ENCODE results near the gene TMEM18.
A peak's percentile ranks its signal among the peaks of the same experiment; 100 is the strongest.
"Not testable (repeated sequence)": the region's sequence is repeated elsewhere in the genome, so short reads cannot be mapped to it uniquely, and the experiment has no call there.

TMEM18 gene

DNA sequence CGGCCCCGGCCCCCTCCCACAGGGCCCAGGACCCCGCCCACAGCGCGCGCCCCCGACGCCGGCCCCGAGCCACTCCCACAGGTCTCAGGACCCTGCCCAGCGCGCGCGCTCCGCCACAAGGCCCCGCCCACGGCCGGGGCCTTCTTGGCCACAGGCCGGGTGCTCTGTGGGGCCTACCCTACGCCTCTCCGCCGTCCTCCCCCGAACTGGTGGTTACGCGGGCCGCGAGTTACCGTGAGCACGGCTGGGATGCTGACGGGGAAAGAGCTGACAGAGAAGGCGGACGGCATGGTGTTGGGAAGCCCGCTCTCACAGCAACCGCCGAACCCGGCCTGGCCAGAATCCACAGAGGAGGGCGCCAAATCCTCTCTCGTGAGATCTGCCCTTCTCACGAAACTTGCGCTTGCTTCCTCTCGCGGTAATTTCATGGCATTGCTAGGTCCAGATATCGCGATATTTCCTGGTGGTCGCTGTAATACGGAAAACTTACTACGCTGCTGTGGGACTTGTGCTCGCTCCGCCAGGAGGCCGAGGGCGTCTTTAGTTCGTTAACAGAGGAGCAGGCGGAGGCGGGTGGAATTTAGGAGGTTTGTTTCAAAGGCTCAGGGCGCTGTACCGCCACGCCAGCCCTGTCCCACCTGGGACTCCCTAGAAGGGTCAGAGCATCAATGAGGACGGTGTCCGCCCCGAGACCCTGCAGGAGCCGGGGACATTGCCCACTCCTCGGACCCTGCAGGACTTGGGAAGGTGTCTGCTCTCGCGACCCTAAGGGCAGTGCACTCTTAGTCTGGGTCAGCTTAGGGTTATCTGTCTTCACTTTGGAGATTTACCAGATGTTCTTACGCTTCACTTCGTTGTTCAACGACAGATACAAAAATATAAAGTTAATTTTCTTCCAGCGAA lies at the start of gene TMEM18:
Gene TMEM18 (minus strand): TSS at position 351 of the 903 bp plus-strand sequence. CDS start 61 bp downstream, at position 290.
- DNase-seq (ENCODE audit: low spot score), result peak; percentile 90

DNA sequence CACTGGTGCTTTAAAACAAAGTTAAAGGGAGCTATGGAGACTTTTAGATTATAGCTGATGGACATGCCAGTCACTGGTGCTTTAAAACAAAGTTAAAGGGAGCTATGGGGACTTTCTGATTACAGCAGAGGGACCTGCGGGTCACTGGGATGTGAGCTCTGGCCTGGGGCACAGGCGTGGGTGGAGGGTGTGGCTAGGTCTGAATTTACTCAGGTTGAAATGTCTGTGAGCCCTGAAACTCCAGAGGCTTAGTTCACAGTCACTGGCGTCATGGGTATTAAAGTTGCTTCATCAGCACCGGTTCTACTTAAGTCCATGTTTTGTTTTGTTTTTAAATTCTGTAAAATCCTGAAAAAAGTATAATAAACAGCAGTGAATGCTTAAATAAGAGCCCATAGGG lies 49.0 kb upstream of the TMEM18 start:
- DNase-seq (ENCODE audit: low spot score), result no peak

DNA sequence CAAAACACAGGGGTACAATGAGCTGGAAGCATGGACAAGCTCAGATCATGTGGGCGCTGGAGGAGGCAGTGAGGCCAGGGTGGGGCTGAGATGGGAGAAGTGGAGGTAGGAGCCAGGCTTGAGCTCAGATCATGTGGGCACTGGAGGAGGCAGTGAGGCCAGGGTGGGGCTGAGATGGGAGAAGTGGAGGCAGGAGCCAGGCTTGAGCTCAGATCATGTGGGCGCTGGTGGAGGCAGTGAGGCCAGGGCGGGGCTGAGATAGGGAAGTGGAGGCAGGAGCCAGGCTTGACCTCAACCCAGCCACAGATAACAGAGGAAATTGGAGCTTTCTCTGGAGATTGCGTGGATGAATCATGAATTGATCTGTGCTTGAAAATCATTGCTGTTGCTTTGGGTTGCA lies 48.3 kb upstream of the TMEM18 start:
- DNase-seq (ENCODE audit: low spot score), result no peak

DNA sequence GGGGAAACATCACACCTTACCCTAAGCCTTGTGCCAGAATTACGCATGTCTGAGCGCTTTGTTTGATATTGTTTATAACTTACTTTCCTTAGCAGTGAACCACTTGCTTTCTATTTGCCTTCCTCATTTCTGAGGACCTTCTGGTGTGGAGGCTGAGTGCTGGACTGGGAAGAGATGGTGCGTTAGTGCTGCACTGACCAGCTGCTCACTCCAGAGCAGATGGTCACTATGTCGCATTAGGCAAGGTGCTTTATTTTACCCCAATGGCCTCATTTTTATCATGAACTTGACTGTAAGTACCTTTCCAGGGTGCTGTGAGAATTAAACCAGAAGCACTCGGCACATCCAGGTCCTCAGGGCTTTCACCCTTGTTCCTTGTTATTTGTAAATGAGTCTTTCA lies 46.6 kb upstream of the TMEM18 start:
- DNase-seq (ENCODE audit: low spot score), result no peak

DNA sequence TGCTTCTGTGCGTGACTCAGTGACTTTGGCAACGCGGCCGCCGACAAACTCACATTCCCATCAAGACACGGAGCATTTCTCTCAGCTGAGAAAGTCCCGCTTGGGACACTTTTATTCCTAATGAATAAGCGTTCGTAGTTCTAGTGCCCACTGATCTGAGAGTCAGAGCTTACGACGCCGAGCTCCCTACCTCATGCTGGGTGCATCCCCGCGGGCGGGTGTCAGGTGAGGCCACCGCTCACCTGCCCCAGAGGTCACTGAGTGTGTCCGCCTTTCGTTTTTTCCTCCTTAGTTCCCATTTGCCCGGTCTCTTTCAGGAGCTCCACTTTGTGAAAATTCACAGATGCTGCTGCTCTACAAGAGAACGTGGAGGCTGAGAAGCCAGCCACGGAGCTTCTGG lies 43.6 kb upstream of the TMEM18 start:
- no peak for DNase-seq (ENCODE audit: low spot score)

DNA sequence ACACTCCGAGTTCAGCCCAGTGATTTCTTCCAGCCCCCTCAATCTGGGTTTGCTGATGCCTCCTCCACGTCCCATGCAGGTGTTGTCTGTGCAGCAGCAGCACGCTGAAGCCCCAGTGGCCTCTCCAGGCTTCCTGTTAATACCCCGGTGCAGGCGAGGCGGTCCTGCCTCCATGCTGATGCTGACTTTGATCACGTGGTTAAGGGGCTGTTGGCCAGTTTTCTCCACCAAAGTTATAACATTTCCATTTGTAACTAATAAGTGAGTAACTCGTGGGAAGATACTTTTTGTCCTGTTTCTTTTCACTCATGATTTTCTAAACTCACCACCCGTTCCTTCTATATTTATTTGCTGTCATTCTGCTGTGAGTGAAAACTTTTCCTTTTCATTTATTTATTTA lies 42.5 kb upstream of the TMEM18 start:
- DNase-seq (ENCODE audit: low spot score), result no peak

DNA sequence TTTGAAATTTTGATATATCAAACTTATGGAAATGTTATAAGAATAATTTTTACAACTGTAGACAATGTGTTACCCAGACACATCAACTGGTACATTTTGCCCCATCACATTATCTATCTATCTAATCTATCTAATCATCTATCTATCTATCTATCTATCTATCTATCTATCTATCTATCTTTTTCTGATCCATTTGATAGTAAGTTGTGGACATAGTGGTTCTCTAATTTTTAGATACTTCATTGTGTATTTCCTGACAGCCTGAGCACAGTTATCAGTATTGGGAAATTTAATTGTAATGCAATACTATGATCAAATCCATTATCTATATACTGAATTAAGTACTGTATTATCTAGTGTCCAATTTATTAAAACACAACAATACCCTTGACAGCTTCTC lies 42.0 kb upstream of the TMEM18 start:
- no peak for DNase-seq (ENCODE audit: low spot score)

DNA sequence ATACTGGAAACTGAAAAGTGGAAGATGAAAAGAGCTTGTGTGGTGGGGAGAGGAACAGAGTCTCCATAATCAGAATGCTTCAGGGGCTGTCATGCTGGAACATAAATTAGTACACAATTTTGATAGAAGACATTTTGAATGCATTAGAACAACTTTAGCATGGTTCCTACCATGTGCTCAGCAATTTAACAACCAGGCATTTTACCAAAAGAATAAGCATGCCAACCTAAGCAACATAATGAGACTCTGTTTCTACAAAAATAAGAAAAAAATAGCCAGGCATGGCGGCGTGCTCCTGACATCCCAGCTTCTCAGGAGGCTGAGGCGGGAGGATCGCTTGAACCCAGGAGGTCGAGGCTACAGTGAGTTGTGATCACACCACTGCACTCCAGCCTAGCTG lies 40.5 kb upstream of the TMEM18 start:
- DNase-seq (ENCODE audit: low spot score), result no peak

DNA sequence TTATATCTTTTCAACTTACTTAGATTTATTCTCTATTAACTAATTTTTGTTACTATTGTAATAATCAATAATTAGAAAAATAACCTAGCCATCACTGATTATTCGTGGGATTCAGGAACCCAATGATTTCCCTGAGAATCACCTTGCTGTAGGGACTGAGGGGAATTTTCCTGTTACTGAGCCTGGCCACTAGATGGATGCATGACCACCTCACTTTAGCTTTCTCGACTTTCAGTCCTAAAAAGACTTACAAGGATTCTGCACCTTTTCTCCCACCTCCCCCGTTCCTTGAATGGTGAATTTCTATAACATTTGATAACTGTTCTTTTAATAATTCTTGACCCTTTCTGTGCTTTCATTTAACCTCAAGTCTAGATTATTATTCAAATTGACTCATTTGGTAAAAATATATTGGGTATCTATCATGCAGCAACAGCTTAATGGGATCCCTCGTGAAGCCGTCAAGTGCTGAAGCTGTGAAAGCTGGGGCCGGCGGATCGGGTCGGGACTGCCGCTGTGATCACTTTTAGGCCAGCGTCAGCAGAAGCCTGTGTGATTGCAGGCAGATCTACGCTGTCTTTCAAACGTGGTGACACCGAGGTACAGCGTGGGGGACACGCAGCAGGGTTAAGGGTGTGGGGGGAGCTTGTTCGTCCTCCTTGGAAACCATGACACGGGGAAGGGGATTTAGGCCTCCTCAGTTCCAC lies 38.8 kb upstream of the TMEM18 start:
- DNase-seq (ENCODE audit: low spot score), result no peak

DNA sequence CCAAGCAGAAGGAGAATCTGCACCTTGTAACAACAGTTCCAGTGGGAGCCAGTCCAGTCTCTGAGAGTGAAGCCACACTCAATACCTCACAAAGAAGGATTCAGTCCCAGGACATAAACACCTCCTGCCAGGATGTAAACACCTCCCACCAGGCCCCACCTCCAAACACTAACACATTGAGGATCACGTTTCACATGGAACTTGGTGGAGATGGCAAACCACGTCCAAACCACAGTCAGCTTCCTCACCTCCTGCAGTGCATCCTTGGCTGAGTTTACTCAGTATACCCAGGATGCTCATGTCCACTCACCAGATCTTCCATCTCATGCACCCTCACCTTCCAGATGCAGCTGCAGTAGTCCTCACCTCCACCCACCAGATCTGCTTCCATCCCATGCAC lies 37.8 kb upstream of the TMEM18 start:
- no peak for DNase-seq (ENCODE audit: low spot score)

DNA sequence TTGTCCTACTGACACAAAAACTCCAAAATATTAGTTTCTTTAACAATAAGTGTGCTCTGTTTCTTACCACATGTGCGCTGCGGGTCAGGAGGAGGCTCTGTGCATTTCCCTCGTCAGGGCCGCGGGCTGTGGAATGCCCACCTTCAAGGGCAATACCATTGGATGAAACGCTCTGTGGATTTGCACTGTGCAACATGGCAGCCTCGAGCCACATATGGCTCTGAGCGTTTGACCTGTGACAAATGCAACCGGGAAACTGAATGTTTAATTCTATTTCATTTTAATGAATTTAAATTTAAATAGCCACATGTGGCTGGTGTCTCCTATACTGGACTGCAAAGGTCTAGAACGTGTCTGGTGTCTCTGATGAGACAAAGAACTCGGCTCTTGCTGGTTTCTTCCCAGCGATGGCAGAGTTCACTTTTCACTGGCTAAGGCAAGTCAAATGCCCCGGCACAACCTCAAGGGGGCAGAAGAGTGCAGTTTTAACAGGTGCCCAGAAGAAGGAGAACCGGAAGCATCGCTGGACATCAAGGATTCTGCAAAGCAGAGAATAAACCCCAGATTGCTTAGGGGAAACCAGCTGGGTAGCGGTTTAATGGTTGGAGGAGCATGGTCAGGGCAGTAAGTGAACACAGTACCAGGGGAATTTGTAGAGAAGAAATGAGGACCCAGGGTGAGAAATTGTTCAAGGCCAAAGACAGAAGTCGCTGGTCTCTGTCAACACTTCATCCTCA lies 37.0 kb upstream of the TMEM18 start:
- DNase-seq (ENCODE audit: low spot score), result peak; percentile 45

DNA sequence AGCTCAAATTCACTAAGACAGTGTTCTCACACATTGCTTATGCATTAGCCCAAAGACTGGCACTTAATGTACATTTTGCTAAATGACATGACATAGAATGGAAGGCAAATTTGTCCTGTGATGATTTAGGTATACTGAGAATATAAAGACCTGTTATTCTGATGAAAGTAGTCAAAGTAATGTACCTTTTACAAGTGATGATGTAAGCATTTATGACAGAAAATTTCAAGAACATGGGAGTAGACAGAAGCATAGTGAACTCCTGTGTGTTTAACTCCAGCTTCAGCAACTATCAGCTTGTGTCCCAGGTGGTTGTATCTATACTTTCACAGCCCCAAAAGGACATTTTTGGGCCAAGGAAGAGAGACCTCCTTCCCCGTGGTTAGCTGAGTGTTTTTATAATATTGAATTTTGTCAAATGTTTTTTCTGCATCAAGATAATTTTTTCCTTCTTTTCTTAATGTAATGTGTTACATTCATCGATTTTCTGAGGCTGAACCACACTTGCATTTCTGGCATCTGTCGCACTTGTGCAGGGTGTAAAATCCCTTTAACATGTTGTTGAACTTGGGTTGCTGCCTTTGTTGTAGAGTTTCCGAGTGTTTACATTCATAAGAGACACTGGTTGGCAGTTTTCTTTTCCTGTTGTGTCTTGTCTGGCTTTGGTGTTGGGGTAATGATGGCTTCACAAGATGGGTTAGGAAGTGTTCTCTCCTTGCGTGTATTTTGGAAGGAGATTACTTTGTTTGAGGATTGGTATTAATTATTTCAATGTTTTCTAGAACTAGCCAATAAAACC lies 33.9 kb upstream of the TMEM18 start:
- no peak for DNase-seq (ENCODE audit: low spot score)

DNA sequence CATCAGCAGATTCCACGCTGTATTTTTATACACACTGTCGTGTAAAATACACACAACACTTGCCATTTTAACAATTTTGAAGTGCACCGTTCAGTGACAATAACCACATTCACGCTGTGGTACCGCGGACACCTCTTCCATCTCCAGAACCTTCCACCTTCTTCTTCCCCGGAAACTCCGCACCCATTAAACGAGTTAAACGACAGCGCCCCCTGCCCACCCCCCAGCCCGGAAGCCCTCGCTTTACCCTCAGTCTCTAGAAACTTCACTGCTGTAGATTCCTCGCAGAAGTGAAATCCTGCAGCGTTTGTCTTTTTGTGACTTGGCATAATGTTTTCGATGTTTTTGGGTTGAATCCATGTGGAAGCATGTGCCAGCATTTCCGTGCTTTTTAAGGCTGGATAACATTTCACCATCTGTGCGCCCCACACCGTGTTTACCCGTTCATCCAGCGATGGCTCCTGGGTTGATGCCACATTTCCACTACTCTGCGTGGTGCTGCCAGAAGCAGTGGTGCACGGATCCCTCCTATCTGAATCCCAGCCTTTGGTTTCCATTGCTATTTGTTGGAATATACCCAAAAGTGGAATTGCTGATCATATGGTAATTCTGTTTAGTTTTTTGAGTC lies 32.0 kb upstream of the TMEM18 start:
- DNase-seq (ENCODE audit: low spot score), result no peak

DNA sequence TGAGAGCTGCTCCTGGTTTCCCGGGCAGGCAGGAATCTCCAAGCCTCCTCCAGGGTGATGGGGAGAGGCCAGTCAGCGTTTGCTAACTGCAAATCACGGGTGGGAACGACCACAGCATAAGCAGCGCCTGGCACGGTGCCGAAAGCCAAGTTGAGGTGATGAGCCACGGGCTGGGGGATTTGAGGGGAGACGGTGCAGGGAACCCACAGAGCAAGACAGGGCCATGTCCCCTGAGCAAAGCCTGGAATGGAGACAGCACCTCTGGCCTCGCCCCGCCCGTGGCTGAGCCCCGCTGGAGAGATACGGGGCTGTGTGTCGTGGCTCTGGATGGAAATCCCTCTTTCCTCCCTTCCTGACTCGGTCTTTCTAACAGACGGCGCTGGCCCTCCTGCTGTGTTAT lies 31.5 kb upstream of the TMEM18 start:
- no peak for DNase-seq (ENCODE audit: low spot score)

DNA sequence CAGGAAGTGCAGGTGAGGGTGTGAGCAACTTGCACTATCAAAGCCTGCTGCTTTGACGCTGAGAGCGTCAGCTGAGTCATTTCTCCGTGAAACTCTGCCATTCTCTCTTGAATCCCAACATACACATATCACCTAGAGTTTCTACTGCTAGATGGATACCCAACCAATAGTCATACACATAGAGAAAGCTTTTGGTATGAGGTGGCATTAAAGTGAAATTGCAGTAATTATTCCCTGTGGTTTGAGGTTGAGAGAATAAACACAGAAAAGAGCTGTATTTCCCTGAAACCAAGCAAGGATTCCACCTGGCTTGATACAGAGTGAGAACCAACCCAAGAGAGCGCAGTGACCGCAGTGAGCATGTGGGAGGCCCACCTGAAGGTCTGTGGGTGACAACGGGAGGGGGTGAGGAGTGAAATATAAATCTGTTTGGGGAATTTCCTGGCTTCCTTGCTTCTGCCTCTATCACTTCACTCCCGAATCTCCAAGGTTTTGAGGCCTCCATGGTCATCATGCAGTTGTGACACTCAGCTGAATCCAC lies 28.8 kb upstream of the TMEM18 start:
- no peak for DNase-seq (ENCODE audit: low spot score)

DNA sequence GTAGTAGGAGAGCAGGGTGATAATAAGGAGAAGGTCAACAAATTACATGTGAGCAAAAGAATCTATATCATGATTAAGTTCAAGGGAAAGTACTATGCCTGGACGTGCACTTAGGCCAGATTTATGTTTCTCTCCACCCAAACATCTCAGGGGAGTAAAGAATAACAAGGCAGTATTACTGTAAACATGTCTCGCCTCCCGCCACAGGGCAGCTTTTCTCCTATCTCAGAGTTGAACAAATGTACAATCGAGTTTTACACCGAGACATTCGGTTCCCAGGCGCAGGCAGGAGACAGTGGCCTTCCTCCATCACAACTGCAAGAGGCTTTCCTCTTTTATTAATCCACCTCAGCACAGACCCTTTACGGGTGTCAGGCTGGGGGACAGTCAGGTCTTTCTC lies 25.6 kb upstream of the TMEM18 start:
- DNase-seq (ENCODE audit: low spot score), result not testable (repeated sequence)

DNA sequence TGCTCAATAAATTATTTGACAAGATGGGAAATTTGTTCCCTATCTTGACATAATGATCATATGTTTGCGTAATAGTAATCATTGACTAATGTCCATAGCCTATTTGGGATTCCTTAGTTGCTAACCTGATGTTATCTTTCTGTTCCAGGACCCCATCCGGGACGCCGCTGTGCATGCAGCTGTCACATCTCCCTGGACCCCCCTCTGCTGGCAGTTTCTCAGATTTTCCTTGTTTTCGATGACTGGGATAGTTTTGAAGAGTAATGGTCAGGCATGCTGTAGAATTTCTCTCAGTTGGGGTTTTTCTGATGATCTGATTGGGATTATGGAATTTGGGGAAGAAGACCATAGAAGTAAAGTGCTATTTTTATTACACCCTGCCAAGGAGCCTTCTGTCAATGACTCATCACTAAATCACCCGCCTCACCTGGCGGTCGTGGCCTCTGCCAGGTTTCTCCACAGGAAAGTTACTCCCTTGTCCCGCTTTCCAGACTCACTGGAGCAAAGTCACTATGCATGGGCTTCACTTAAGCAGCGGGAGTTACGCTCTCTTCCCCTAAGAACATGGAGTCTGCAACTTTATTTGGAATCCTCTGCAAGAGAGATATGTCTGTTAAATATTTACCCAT lies 19.9 kb upstream of the TMEM18 start:
- DNase-seq (ENCODE audit: low spot score), result no peak

DNA sequence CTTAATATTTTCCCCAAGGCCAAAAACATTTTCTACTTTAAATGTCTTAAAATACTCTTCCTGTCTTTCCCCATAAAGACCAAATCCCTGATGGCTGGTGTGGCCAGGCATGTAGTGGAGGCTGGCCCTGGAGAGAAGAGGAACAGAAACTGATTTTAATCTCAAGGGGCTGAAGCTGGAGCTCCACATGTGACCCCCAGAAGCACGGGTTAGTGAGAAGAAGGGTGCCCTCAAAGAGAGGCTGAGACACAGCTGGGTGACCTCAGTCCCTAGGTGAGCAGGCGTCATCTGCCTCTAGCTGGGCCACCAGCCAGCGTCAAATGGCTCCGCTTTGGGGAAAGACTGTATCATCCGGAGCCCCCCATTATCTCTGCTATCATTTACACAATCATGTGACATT lies 19.3 kb upstream of the TMEM18 start:
- no peak for DNase-seq (ENCODE audit: low spot score)

DNA sequence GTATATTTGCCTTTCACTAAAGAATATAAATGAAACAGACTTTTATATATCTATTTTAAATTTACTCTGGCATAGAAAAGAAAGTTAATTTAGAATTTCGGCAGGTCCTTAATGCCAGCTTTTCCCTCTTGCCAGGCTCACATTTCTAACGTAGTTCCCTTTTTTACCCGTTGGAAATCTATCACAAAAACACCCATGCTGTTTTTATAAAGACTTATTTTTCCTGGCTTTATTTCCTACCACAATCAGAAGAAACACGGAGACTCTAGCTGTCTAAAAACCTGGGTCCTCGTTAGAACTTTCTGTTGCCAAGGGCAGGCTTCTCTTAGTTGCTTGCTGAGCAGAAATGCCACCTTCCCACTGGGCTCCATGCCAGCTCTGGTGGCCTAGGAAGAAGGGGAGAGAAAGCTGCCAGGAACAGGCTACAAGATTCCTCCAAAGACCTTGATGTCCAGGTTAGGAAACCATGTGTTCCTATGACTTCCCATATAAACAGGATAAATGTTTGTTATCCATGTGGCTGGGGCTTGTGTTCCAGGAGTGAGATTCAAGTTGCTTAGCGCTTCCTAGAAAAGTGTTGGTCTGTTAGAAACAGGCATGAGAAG lies 17.8 kb upstream of the TMEM18 start:
- DNase-seq (ENCODE audit: low spot score), result no peak

DNA sequence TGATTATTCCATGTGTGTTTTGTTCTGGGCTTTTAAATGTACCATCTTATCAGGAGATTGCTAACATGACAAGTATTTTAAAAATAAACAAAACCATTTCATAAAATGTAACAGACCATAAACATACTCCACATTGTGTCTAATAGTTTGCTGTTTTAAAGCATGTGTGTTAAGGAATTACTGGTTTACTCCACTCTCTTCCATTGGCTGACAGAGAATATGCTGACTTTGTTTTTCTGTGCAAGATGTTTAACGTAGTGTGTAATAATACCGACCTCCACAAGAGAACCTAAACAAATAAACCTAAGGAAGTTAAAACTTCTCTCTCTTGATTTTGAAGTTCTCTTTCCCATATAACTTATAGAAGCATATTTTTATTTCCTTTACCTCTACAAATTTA lies 17.0 kb upstream of the TMEM18 start:
- peak; percentile 30 for DNase-seq (ENCODE audit: low spot score)

Data from AG08396 (cell line).